Measurements from ENCODE around the gene AOAH.
"Not testable (repeated sequence)": the region's sequence is repeated elsewhere in the genome, so short reads cannot be mapped to it uniquely, and the experiment has no call there.

The AOAH gene

GRCh38 chr7:36513393-36513792 is 210.9 kb downstream of the AOAH start:
- DNase-seq: no peak

GRCh38 chr7:36512616-36513015 is 211.7 kb downstream of the AOAH start:
- DNase-seq: no peak

- DNase-seq: no peak
These were observed 214.3 kb downstream of the AOAH start for GRCh38 chr7:36509962-36510361.

GRCh38 chr7:36507475-36508440 is 216.5 kb downstream of the AOAH start:
- no peak for DNase-seq

GRCh38 chr7:36506820-36507219 is 217.5 kb downstream of the AOAH start:
- DNase-seq: no peak

GRCh38 chr7:36506130-36506798 is 218.0 kb downstream of the AOAH start:
- no peak for DNase-seq

- not testable (repeated sequence) for DNase-seq
These were observed 219.7 kb downstream of the AOAH start for GRCh38 chr7:36504617-36505016.

- DNase-seq: not testable (repeated sequence)
These were observed 220.1 kb downstream of the AOAH start for GRCh38 chr7:36504216-36504615.

- DNase-seq: no peak
These were observed 226.5 kb downstream of the AOAH start for GRCh38 chr7:36497775-36498174.

- not testable (repeated sequence) for DNase-seq
These were observed 227.1 kb downstream of the AOAH start for GRCh38 chr7:36497176-36497575.

GRCh38 chr7:36496576-36496975 is 227.7 kb downstream of the AOAH start:
- DNase-seq: no peak

GRCh38 chr7:36491317-36491716 is 233.0 kb downstream of the AOAH start:
- no peak for DNase-seq

GRCh38 chr7:36490419-36490830 is 233.9 kb downstream of the AOAH start:
- no peak for DNase-seq

GRCh38 chr7:36488672-36489071 is 235.6 kb downstream of the AOAH start:
- not testable (repeated sequence) for DNase-seq

GRCh38 chr7:36487756-36488336 is 236.4 kb downstream of the AOAH start:
- peak in 10 of 56 donors; percentile 2 to 63 (median 11) for DNase-seq

GRCh38 chr7:36486336-36486735 is 238.0 kb downstream of the AOAH start:
- peak in 8 of 56 donors; percentile 10 to 44 (median 13) for DNase-seq

- no peak for DNase-seq
These were observed 240.0 kb downstream of the AOAH start for GRCh38 chr7:36484265-36484664.

GRCh38 chr7:36483853-36484252 is 240.4 kb downstream of the AOAH start:
- peak in 28 of 56 donors; percentile 3 to 65 (median 28) for DNase-seq

GRCh38 chr7:36478745-36479144 is 245.5 kb downstream of the AOAH start:
- no peak for DNase-seq

GRCh38 chr7:36475381-36475780 is 248.9 kb downstream of the AOAH start:
- DNase-seq: no peak

- DNase-seq: no peak
These were observed 249.3 kb downstream of the AOAH start for GRCh38 chr7:36475011-36475342.

Measured in amygdala (tissue), 56 donors.